ENCODE data around the gene ZNF426. TPM values are rescaled to one million over a fixed set of nuclear protein-coding genes. Genes with fewer than 3 reads are reported as not detected.

Gene ZNF426
- total RNA-seq, 1 donor, result 28.2 TPM

DNA sequence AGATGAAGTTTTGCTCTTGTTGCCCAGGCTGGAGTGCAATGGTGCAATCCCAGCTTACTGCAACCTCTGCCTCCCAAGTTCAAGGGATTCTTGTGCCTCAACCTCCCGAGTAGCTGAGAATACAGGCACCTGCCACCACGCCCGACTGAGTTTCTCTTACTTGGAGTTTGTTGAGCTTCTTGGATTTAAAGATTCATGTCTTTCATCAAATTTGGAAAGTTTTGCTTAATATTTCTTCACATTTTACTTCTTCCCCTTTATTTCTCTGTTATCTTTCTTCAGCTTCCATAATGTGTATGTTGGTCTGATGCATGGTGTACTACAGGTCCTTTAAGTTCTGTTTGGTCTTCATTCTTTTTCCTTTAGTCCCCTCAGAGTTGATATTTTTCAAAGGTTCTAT is 31.2 kb downstream of the ZNF426 start:
- H3K27me3 ChIP-seq (ENCODE audit: insufficient read depth, low read length), result no peaks in the 10 kb centered on the region
- no peak for TF ChIP-seq CTCF (IDR thresholded peaks at IDR 0.05; ENCODE audit: extremely low read depth, low read depth, low read length)

GRCh38 chr19:9500796-9501195 is 37.6 kb downstream of the ZNF426 start:
- H3K4me1 ChIP-seq (ENCODE audit: insufficient read depth, low read length), result no peaks in the 10 kb centered on the region
- H3K27me3 ChIP-seq (ENCODE audit: insufficient read depth, low read length), result no peaks in the 10 kb centered on the region
- H3K9me3 ChIP-seq (ENCODE audit: low read depth, low read length), result no peaks in the 10 kb centered on the region
- H3K4me3 ChIP-seq (ENCODE audit: insufficient read depth, low read length), result no peak overlapping the region
- no peak for TF ChIP-seq CTCF (IDR thresholded peaks at IDR 0.05; ENCODE audit: extremely low read depth, low read depth, low read length)
- H4K20me1 ChIP-seq (ENCODE audit: insufficient read depth, low read length), result no peaks in the 10 kb centered on the region
- no peak overlapping the region for H2AFZ ChIP-seq (ENCODE audit: low read length)
- DNase-seq (ENCODE audit: insufficient read length, low spot score, missing footprints), result no peak
- H3K79me2 ChIP-seq (ENCODE audit: insufficient read depth, low read length), result no peaks in the 10 kb centered on the region
- H3K4me2 ChIP-seq (ENCODE audit: insufficient read depth, low read length), result no peak overlapping the region
- H3K36me3 ChIP-seq (ENCODE audit: insufficient read depth, low read length), result no peaks in the 10 kb centered on the region
- H3K27ac ChIP-seq (ENCODE audit: low read depth, low read length), result no peak overlapping the region

More for the DNA sequence above, 31.2 kb downstream of the ZNF426 start:
- H3K4me3 ChIP-seq (ENCODE audit: insufficient read depth, low read length), result no peak overlapping the region
- H3K4me2 ChIP-seq (ENCODE audit: insufficient read depth, low read length), result no peak overlapping the region
- no peaks in the 10 kb centered on the region for H3K9me3 ChIP-seq (ENCODE audit: low read depth, low read length)
- H2AFZ ChIP-seq (ENCODE audit: low read length), result no peak overlapping the region
- H3K27ac ChIP-seq (ENCODE audit: low read depth, low read length), result no peak overlapping the region
- no peaks in the 10 kb centered on the region for H3K4me1 ChIP-seq (ENCODE audit: insufficient read depth, low read length)
- no peaks in the 10 kb centered on the region for H3K36me3 ChIP-seq (ENCODE audit: insufficient read depth, low read length)
- H3K79me2 ChIP-seq (ENCODE audit: insufficient read depth, low read length), result no peaks in the 10 kb centered on the region
- DNase-seq (ENCODE audit: insufficient read length, low spot score, missing footprints), result no peak
- no peaks in the 10 kb centered on the region for H4K20me1 ChIP-seq (ENCODE audit: insufficient read depth, low read length)

DNA sequence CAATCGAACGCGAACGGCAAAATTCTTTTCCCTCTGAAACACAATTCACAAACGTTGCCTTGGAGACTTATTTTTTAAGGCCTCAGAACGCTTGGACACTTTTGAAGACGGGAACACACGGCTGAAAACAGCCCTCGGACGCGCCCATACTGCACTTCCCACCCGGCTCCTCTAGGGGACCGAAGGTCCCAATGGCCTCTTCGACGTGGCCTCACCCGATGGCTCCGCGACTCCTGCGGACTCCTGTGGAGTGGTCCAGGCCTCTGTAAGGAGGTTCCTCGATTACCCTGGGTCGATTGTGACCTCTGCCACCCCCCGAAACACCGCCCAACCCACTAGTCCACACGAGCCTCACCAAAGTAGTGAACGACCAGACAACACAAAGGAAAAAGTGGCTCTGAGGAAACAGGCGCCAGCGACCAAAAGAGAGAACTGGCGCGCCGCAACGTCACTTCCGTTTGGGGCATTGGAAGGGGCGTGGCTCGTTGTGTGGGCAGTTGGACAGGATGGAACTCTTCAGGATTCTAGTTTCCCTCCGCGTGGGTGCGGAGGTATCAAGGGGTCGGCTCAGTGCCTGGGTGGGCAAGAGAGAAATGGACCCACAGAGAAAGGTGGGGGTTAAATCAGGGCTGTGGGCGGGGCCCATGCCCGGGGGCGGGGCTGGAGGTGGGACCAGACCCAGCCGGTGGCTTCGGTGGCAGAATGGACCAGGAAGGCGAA is 40.1 kb downstream of the ZNF426 start, which contains the start of gene ZNF560:
Gene ZNF560, minus strand, starts transcription at position 434 of the 720 bp plus-strand sequence. CDS start 23,303 bp downstream, outside the sequence.
- Histone ChIP-seq H3K9me3 (ENCODE audit: low read depth, low read length) (no peaks in the 10 kb centered on the region), H3K4me2 (ENCODE audit: insufficient read depth, low read length) (peak within 1 kb of the TSS; percentile 40), H2AFZ (ENCODE audit: low read length) (peak within 1 kb of the TSS; percentile 86), H3K36me3 (ENCODE audit: insufficient read depth, low read length) (no peaks in the 10 kb centered on the region), H3K4me3 (ENCODE audit: insufficient read depth, low read length) (peak within 1 kb of the TSS; percentile 64), H3K27ac (ENCODE audit: low read depth, low read length) (no peak within 1 kb of the TSS), H3K4me1 (ENCODE audit: insufficient read depth, low read length) (no peaks in the 10 kb centered on the region), H4K20me1 (ENCODE audit: insufficient read depth, low read length) (no peaks in the 10 kb centered on the region), H3K79me2 (ENCODE audit: insufficient read depth, low read length) (no peaks in the 10 kb centered on the region), H3K27me3 (ENCODE audit: insufficient read depth, low read length) (no peaks in the 10 kb centered on the region)
- TF ChIP-seq CTCF (IDR thresholded peaks at IDR 0.05; ENCODE audit: extremely low read depth, low read depth, low read length), result no peak
- no peak for DNase-seq (ENCODE audit: insufficient read length, low spot score, missing footprints)

- Histone ChIP-seq H2AFZ (ENCODE audit: low read length) (no peak overlapping the region), H3K27ac (ENCODE audit: low read depth, low read length) (no peak overlapping the region), H3K27me3 (ENCODE audit: insufficient read depth, low read length) (no peaks in the 10 kb centered on the region), H3K79me2 (ENCODE audit: insufficient read depth, low read length) (no peaks in the 10 kb centered on the region), H4K20me1 (ENCODE audit: insufficient read depth, low read length) (no peaks in the 10 kb centered on the region), H3K4me3 (ENCODE audit: insufficient read depth, low read length) (no peak overlapping the region), H3K4me2 (ENCODE audit: insufficient read depth, low read length) (no peak overlapping the region), H3K36me3 (ENCODE audit: insufficient read depth, low read length) (no peaks in the 10 kb centered on the region), H3K4me1 (ENCODE audit: insufficient read depth, low read length) (no peaks in the 10 kb centered on the region), H3K9me3 (ENCODE audit: low read depth, low read length) (peaks cover 2% of the 10 kb centered on the region)
- TF ChIP-seq CTCF (IDR thresholded peaks at IDR 0.05; ENCODE audit: extremely low read depth, low read depth, low read length), result no peak
- no peak for DNase-seq (ENCODE audit: insufficient read length, low spot score, missing footprints)
These were observed 44.3 kb downstream of the ZNF426 start for GRCh38 chr19:9494096-9494495.

All from osteoblast (primary cell).